Vagina (tissue), 2 donors: Measurements from ENCODE around the gene AHDC1. TPM values are rescaled to one million over a fixed set of nuclear protein-coding genes. Genes with fewer than 3 reads are reported as not detected.

Source experiments
- DNase-seq, 2 donors: peaks; one replicate each; pipeline ENCODE4 v3.0.0-alpha.2; 2017; ENCODE audit errors: extremely low spot score in 2 of 2
- H3K27ac ChIP-seq: fragments of 200-600 bp; sonication (generic); one replicate; pipeline ENCODE4 v1.5.1; 2019
- H3K27me3 ChIP-seq: fragments of 200-600 bp; sonication (generic); one replicate; pipeline ENCODE4 v1.5.1; 2019
- H3K36me3 ChIP-seq, 2 donors: fragments of 200-600 bp; sonication (generic); one replicate each; pipeline ENCODE4 v1.5.1; 2017 to 2019
- H3K4me1 ChIP-seq: fragments of 200-600 bp; sonication (generic); one replicate; pipeline ENCODE4 v1.5.1; 2019
- H3K4me3 ChIP-seq, 2 donors: fragments of 200-600 bp; sonication (generic); 1 replicate in 1 of 2; 2 replicates in 1 of 2; pipeline ENCODE4 v1.5.1; 2016 to 2019
- H3K9me3 ChIP-seq: fragments of 200-600 bp; sonication (generic); one replicate; pipeline ENCODE4 v1.5.1; 2019
- CTCF ChIP-seq, 3 experiments: fragments of 450-650 bp in 2 of 3; fragments of 200-600 bp in 1 of 3; sonication (generic) in 1 of 3; IDR thresholded peaks; one replicate each; pipeline ENCODE4 v1.5.1; 2017 to 2019; ENCODE audit warnings: antibody characterized with exemption in 3 of 3, mild to moderate bottlenecking in 2 of 3, moderate library complexity in 2 of 3
- POLR2A ChIP-seq, 2 donors: fragments of 450-650 bp; IDR thresholded peaks; one replicate each; pipeline ENCODE4 v1.6.1; 2017; ENCODE audit warnings: antibody characterized with exemption in 2 of 2, mild to moderate bottlenecking in 2 of 2, moderate library complexity in 2 of 2
- POLR2AphosphoS5 ChIP-seq, 2 donors: sonication (generic); formaldehyde crosslinking; IDR thresholded peaks; one replicate each; pipeline ENCODE4 v1.9.0; 2017; ENCODE audit warnings: antibody characterized with exemption in 2 of 2, mild to moderate bottlenecking in 2 of 2, low read depth in 1 of 2; ENCODE audit not compliant: insufficient read depth in 1 of 2
- intact Hi-C: fragments of 100-400 bp; cut with DNase I; formaldehyde crosslinking; loops from one replicate; pipeline ENCODE4 v1.15.1; 2023
- total RNA-seq: library from RNA; depleted of rRNA; stranded (reverse); fragments of >200 nt; gene quantifications from one replicate; pipeline ENCODE4 v1.2.3, GENCODE V29; 2016

Gene AHDC1
- total RNA-seq, 1 donor from 2014 or later, result 62.4 TPM

- H3K4me3 ChIP-seq, result no peak overlapping the region
- H3K4me1 ChIP-seq, result peaks cover 39% of the 10 kb centered on the region
- intact Hi-C loops, result loop anchor here (5.0 to 10.0 kb wide), 2 partner anchors 204 to 302 kb away; no protein-coding TSS in a partner anchor
- H3K27ac ChIP-seq, result no peak overlapping the region
- H3K36me3 ChIP-seq, result no peaks in the 10 kb centered on the region
- H3K9me3 ChIP-seq, result no peaks in the 10 kb centered on the region
- H3K27me3 ChIP-seq, result no peaks in the 10 kb centered on the region
- no peak for DNase-seq
- TF ChIP-seq CTCF (IDR thresholded peaks at IDR 0.05) (no peak), POLR2A (IDR thresholded peaks at IDR 0.05) (no peak), POLR2AphosphoS5 (IDR thresholded peaks at IDR 0.05; ENCODE audit: insufficient read depth in 1 of 2, low read depth in 1 of 2) (no peak)
These were observed 2.8 kb upstream of the AHDC1 start for GRCh38 chr1:27606708-27607238.

- Histone ChIP-seq H3K9me3 (no peaks in the 10 kb centered on the region), H3K27me3 (no peaks in the 10 kb centered on the region), H3K4me3 (no peak overlapping the region), H3K36me3 (no peaks in the 10 kb centered on the region), H3K4me1 (peaks cover 47% of the 10 kb centered on the region), H3K27ac (peak overlapping the region; percentile 10)
- peak; percentile 88 to 95 (median 89) for TF ChIP-seq CTCF (IDR thresholded peaks at IDR 0.05)
- no peak for TF ChIP-seq POLR2A (IDR thresholded peaks at IDR 0.05)
- TF ChIP-seq POLR2AphosphoS5 (IDR thresholded peaks at IDR 0.05; ENCODE audit: insufficient read depth in 1 of 2, low read depth in 1 of 2), result peak in 1 of 2 donors; percentile 29
- intact Hi-C loops, result loop anchor here (2.0 to 10.0 kb wide), 3 partner anchors 49 to 301 kb away; no protein-coding TSS in a partner anchor
- no peak for DNase-seq
These were observed 2.1 kb upstream of the AHDC1 start for GRCh38 chr1:27605796-27606707.

- Histone ChIP-seq H3K27ac (no peak overlapping the region), H3K36me3 (no peaks in the 10 kb centered on the region), H3K9me3 (no peaks in the 10 kb centered on the region), H3K4me1 (peaks cover 54% of the 10 kb centered on the region), H3K4me3 (no peak overlapping the region), H3K27me3 (no peaks in the 10 kb centered on the region)
- DNase-seq, result no peak
- no peak for TF ChIP-seq CTCF (IDR thresholded peaks at IDR 0.05)
- no peak for TF ChIP-seq POLR2A (IDR thresholded peaks at IDR 0.05)
- intact Hi-C loops, result loop anchor here (2.0 to 10.0 kb wide), 3 partner anchors 49 to 301 kb away; no protein-coding TSS in a partner anchor
These were observed 1.4 kb upstream of the AHDC1 start for GRCh38 chr1:27605300-27605766.

- H3K4me1 ChIP-seq, result peaks cover 60% of the 10 kb centered on the region
- H3K27me3 ChIP-seq, result no peaks in the 10 kb centered on the region
- H3K36me3 ChIP-seq, result no peaks in the 10 kb centered on the region
- TF ChIP-seq POLR2A (IDR thresholded peaks at IDR 0.05) (no peak), CTCF (IDR thresholded peaks at IDR 0.05) (no peak), POLR2AphosphoS5 (IDR thresholded peaks at IDR 0.05; ENCODE audit: insufficient read depth in 1 of 2, low read depth in 1 of 2) (no peak)
- DNase-seq, result no peak
- H3K9me3 ChIP-seq, result no peaks in the 10 kb centered on the region
- intact Hi-C loops, result loop anchor here (2.0 to 10.0 kb wide), 4 partner anchors 48 to 300 kb away; no protein-coding TSS in a partner anchor
- peak overlapping the region; percentile 97 for H3K27ac ChIP-seq
- peak overlapping the region; percentile 66 to 79 for H3K4me3 ChIP-seq
These were observed 795 bp upstream of the AHDC1 start for GRCh38 chr1:27604579-27605299.
